Measurements from ENCODE around the gene OR7A10.
"Not testable (repeated sequence)": the region's sequence is repeated elsewhere in the genome, so short reads cannot be mapped to it uniquely, and the experiment has no call there.

OR7A10 gene

GRCh38 chr19:14792250-14792649, 56.5 kb downstream of the OR7A10 start:
- DNase-seq, result not testable (repeated sequence)
